ENCODE data around the gene HOXB3.

DNA sequence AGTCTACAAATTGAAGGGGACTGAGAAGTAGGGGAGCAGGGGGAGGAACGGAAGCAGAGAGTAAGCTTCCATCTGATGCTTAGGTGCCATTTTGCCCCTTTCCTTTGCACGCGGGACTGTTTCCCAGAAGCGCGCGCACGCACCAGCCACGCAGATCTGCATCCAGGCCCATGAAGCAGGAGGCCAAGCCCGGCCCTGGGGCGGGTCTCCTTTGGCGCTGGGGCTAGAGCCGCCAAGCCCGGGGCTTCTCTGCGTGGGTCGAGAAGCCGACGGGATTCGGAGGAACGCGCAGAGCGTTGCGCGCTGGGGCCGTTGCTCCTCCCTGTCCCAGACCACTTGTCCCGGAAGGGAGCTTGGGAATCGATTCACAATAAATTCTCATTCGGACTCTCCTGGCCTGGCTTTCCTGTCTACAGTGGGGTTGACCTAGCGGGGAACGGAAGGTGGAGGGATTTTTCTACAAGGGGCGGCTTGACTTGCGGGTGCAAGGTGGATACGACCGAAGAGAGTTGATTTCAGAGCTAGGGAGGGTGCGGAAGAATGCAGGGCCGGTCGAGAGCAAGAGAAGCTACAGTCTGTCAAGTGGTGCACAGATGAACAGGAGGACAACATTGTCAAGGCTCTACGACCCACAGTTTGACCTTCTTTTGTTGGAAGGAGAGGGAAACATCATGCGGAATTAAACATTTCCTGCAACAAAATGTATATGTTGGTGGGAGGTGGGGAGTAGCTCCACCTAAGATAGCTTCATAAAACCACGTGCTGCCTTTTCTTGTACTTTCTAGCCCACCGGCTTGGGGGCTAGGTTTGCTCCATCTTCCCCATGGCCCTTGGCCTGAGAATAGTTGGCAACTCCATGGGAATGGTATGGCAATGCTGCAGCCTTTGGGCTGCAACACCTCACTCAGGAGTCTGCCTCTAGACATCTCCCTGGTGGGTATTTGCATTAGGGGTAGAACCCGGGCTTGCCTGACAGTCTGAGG is 31.7 kb upstream of the HOXB3 start:
- TF ChIP-seq, protein P1, sequence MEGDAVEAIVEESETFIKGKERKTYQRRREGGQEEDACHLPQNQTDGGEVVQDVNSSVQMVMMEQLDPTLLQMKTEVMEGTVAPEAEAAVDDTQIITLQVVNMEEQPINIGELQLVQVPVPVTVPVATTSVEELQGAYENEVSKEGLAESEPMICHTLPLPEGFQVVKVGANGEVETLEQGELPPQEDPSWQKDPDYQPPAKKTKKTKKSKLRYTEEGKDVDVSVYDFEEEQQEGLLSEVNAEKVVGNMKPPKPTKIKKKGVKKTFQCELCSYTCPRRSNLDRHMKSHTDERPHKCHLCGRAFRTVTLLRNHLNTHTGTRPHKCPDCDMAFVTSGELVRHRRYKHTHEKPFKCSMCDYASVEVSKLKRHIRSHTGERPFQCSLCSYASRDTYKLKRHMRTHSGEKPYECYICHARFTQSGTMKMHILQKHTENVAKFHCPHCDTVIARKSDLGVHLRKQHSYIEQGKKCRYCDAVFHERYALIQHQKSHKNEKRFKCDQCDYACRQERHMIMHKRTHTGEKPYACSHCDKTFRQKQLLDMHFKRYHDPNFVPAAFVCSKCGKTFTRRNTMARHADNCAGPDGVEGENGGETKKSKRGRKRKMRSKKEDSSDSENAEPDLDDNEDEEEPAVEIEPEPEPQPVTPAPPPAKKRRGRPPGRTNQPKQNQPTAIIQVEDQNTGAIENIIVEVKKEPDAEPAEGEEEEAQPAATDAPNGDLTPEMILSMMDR (IDR thresholded peaks at IDR 0.05): no peak
- TF ChIP-seq POLR2A (IDR thresholded peaks at IDR 0.05): no peak
- no peak for TF ChIP-seq POLR2AphosphoS5 (IDR thresholded peaks at IDR 0.05)
